Endometrial microvascular endothelial cells (primary cell): ENCODE measurements around the gene RGR. TPM values are rescaled to one million over a fixed set of nuclear protein-coding genes. Genes with fewer than 3 reads are reported as not detected.

ENCODE experiments used
- in situ Hi-C: cut with HindIII; loops from 2 replicates; pipeline ENCODE4 v1.10.0; 2017; ENCODE audit warnings: low sequenced_read_pairs, low pct_unique_long_range_greater_than_20kb; ENCODE audit errors: inconsistent ontology term
- total RNA-seq: library from RNA; depleted of rRNA; stranded (reverse); fragments of >200 nt; gene quantifications from one replicate; pipeline ENCODE4 v1.2.3, GENCODE V29; 2015; ENCODE audit errors: inconsistent ontology term

Gene RGR
- total RNA-seq, 1 donor from 2014 or later: not detected

DNA sequence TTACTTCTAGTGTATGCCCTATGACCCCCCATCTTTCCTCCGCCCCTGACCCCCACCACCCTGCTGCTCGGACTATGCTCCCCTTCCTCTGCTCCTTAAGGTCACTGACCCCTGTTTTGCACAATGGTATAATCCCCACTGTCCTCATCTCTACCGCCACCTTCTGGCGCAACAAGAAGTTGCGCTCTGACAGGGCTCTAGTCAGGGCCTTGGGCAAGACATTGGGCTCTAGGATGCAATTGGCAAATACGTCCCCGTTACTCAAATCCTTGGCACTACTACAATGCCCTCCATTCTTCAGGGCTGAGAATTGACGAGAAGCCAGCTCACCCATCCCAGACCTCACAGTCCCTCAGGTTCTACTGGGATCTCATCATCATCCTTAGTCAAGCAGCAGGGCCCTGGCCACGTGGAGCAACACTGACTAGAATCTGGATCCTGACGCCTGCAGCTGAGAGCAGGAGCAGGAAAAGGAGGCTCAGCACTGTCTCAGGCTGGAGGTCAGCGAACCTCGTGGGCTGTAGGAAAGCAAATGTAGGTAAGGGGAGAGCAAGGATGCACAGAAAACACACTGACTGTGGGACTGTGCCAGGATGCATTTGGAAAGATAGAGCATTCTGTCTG is 30.1 kb upstream of the RGR start:
- in situ Hi-C loops: no loop called here

DNA sequence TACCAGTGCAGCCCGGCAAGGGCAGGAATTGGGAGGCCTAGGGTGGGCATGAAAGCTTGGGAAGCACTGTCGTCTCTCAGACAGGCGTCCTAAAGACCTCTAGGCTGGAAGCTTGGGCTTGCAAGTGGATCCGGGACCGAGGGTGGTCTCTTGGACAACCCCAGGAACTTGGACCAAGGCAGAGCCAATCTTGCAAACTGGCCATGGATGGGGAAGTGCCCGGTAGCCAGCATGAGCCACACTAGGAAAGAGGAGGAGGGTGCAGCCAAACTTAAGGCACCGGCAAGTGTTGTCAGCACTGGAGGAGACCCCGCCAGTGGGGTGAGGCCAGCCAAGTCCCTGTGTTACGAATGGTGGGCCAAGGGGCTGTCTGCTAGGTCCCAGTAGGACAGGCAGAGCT is 28.0 kb upstream of the RGR start:
- in situ Hi-C loops: no loop called here

DNA sequence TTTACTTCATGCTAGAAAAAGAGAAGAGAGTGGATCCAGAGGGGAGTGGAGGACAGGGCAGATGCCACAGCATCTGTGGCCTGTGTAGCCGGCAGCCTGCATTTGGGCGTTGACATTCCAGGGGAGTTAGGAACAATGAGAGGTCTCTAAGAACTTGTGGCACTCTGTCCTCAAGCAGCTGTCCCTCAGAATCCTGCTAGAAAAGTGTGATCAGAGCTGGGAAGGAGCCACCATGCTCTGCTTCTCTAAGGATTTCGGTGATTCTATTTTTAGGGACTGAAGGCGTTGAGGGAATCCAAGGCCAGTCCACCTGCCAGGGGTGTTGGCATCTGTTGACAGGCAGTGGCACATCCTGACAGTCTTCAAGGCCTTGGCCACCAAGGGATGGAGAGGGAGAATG is 27.1 kb upstream of the RGR start:
- in situ Hi-C loops: no loop called here

DNA sequence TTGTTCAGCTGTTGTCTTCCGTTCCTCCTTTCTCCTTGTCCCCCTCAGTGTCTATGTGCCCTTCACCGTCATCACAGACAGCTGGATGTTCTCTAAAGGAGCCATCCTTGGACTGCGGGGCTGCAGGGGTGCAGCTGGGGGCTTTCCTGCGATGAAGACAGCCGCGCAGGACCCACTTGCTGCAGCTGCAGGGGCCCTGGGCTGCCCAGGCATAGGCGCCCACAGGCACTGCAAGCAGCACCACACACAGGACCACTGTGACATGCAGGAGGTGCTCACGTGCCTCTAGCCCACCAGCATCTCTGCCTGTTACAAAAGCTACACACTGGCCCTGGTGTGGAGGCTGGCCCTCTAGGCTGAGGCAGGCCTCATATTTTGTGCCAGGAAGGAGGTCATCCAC is 22.9 kb upstream of the RGR start:
- in situ Hi-C loops: no loop called here

DNA sequence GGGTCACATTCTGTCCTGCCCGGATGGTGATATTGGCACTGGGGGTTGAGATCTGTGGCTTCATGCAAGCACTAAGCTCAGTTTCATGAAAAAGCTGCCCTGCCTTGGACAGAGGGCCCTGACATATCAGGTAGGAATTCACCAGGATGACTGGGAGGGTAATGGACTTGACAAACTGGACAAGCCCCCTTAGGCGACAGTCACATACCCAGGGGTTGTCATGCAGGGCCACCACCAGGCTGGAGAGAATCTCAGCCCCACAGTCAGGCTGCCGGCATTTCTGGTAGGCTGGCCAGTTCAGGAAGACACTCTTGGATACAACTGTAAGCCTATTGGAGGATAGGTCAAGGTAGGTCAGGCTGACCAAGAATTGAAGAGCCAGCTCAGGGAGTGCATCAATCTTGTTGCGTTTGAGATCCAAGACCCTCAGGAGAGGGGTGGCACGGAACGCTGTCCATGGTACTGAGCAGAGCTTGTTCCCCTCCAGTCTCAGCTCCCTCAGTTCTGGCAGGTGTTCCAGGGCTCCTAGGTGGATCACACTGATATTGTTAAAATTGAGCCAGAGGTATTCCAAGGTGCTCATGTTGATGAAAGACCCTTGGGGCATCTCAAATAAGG is 20.3 kb upstream of the RGR start:
- in situ Hi-C loops: no loop called here

DNA sequence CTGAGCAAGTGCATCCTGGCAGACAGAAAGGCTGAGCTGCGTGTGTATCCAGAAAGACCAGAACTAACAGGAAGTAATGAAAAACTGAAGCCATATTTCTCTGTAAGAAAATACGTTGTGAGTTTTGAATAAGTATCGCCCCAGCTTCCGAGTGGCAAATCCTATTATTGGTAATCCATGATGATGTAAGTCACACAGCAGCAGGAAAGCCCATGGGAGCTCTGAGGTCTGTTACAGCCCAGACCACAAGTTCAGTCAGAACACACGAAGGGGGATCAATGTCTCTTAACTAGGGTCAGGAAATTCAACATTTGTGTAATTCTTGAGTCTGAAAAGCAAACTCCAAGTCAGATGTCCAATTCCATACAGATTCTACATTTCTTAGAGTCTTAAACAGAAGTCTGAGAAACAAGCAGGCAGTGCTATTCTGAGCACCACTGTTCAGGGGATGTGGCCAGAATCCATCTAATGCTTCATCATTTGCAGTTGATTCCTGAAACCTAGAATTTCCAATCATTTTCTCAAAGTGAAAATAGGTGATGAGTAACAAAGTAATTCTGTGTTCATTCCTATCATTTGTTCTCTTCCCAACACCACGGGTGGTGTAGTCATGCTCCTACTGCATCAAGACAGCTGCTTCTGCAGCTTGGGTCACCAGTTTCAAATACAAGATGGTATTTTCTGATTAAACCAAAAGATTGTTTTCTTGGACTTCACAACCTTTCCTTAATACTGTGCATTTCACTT is 19.3 kb upstream of the RGR start, which contains the start of gene LRIT2:
Gene LRIT2, minus strand, starts transcription at position 118 of the 747 bp plus-strand sequence. Its CDS starts 24 bp downstream, at position 94.
- in situ Hi-C loops: no loop called here

DNA sequence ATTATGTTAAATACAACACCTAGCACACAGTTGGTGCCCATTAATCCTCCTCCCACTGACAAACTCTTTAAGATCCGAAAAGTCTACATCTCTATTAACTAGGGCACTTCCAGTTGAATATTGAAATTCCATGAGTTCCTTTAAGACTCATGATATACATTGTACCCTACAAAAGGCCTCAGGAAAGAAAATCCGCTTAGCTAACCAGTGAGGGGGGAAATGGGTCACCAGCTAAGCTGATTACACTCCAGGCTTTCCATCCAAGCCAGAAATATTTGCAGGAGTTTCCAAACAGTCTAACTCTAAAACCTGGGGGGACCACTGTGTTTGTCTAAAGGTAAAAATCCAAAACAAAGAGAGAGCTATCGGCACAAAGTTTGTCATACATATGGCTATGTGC is 18.2 kb upstream of the RGR start:
- in situ Hi-C loops: no loop called here

DNA sequence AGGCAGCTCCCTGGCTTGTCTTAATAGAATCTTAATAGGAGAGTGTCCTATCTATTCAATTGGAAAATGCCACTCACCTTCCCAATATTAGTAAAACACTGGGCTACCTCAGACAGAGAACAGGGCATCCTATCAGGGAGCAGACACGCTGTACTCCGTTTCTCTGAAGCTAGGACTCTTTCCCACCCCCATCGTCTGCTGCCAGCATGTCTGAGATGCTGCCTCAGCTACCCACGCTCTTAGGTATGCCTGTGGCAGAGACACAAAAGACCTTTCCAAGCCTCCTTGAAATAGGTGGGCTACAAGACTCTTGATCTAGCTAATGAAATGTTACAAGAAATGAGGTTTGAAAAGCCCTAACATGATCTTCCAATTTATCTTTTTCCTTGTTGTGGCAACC is 17.0 kb upstream of the RGR start:
- in situ Hi-C loops: no loop called here

DNA sequence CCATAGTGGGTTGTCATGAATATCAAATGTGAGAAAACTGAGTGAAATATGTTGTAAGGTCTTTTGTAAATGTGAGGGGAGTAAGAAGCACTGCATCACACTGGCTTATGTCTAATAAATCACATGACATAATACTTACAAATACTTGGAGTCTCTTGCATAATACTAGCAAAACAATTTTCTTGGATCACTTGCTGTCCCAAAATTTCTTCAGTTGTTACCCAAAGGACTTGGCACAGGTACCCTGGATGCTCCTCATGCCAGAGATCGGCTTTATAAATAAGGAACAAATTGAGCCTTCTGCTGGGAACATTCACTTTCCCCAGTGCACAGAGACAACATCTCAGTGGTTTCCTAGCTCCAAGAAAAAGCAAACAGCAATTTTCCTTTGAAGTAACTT is 14.5 kb upstream of the RGR start:
- in situ Hi-C loops: no loop called here

DNA sequence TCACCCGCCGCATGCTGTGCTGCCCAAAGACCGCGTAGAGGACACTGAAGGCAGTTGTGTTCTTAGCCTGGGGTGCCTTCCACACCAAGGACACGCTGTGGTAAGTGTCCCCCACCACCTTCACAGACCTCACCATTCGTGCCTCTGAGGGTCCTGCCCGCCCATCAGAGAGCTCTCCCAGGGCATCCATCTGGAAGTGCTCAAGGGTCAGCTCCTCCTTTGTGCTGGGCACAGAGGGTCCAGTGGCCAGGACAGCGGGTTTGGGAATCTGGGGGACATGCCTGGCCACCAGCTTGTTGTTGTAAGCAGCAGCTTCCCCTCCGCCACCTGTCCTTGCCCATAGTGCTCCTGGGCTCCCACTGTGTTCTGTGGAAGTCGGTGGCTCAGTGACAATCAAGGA is 12.5 kb upstream of the RGR start:
- in situ Hi-C loops: no loop called here

DNA sequence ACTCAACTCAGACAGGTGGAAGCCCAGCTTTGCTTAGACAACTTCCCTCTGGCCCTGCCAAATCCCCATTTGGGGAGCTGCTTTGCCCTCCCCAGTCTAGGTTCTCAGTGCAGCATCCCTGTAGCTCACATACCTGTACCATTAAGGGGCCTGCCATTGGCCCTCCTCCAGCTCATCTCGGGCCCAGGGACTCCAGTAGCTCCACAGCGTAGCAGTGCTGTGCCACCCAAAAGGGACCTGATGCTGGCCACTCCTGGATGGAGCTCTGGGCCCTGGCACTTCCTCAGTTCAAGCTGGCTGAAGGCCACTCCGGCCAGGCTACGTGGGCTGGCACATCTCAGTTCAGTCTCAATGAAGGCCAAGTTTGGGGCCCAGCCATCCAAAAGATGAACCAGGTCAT is 10.9 kb upstream of the RGR start:
- in situ Hi-C loops: no loop called here

DNA sequence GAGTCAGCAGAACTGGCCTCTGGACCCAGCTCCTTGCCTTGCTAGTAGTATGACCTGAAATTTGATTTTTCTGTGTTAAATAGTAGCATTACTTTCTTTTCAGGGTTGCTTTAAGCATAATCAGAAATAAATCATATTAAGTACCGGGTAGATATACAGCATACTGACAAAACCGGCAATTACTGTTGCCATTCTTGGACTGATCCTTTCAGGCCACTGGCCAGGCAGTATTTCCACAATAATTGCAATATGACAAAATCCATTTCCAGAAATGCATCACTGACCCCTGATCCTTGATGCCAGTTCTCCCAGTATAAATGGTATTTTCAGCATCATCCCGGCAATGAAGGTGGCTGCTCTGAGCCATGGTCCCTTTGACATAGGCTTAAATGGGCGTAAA is 10.4 kb upstream of the RGR start:
- in situ Hi-C loops: no loop called here

DNA sequence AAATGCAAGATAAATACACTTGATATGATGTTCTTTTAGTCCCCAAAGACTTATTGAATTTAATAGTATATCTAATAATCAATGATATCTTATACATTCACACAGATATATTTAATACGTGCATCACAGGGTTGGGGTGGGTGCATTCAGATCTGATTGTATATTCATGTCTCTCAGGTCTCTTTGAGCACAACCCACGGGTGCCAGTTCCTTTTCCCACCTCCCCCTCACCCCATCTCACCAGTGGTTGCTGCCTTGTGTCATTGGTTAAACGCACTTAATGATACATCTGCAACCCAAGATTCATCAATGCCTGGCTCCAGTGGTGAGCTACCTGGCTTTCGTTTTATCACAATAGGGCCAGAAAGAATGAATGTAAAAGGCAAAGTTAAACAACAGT is 9.8 kb upstream of the RGR start:
- in situ Hi-C loops: no loop called here

DNA sequence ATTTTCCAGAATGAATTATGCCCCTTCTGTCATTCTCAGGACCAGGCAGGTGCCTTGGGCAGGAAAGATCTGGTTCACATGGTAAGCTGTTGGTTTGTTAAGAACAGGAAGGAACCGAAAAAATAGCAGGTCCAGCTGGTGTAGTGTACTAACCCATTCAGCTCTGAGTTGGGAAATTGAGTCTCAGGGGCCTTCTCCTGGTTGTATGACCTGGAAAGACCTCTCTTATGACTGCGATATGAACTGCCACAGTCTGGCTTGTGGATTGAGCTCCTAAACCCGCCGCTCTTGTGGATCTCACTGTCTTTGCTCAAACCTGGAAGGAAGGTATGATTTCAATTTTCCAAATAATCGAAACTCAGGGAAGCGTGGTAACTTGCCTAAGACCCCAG is 8.1 kb upstream of the RGR start:
- in situ Hi-C loops: no loop called here

DNA sequence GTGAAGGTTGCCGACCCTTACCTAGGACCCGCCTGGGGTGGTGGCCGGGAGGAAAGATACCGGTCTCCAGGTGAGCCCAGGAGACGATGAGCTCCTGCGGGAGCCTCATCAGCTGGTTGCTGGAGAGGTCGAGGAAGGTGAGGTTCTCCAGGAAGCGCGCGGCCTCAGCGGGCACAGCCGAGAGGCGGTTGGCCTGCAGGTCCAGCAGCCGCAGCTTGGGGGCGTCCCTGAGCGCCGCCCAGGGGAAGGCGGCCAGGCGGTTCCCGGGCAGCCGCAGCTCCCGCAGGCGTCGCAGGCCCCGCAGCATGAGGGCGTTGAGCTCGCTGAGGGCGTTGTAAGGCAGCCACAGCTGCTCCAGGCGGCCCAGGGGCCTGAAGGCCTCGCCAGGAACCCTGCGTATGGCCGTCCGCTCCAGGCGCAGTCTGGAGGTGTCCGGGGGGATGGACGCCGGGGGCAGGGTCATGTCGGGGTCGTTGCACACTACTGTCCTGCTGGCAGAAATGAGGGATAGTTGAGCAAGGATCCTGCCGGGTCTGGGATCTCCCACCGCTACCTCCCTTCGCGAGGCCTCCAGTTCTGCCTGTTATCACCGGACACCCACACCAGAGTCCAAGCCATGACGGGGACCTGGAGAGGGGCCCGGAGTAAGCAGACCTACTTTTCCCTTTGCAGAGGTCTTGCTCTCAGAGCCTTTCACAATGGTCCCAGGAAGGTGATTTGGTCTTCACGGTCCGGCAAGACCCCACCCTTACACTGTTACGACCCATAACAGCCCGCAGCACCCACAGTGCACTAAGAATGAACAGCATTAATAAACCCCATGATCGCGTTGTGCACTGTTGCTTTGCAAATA is 7.4 kb upstream of the RGR start:
- in situ Hi-C loops: no loop called here

DNA sequence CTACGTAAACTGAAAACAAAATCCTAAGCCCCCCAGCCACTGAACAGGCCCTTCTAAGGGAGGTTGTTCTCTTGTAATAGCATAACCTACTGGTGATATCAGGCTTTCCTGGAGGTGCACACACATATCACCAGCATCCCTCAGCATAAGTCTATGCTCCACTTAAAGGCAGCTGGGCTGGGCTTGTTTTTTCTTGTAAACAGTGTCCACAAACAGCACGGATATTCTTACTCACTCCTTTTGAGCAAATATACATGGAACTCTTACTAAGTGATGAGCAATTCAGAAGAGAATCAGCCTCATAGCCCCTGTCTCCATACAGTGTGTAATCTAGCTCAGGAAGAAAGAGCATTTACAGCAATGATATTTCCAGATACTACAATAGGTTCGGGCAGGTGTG is 5.9 kb upstream of the RGR start:
- in situ Hi-C loops: no loop called here

DNA sequence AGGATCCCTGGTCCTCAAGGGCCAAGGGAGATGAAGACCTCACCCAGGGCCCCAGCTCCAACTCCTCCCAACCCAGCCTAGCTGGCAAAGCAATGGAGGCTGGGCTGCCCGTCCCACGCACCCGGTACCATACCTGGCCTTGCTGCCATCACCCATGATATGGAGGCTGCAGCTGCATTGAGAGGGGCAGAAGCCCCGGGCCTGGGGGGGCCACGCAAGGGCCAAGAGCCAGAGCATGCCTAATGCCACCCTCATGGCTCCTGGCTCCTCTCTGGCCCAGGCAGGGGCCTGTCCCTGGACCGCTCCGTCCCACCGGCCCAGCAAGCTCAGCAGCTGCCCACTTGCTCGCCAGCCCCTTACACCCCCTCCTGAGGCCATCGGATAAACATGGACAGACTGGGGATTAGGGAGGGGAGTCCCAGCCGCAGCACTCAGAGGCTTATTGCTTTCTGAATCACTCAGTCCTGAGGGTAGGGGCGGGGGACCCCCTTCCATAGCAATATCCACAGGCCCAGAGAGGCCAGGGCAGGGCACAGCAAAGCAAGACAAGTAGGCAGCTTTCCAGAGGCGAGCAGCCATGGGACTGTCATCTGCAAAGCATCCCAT is 3.6 kb upstream of the RGR start, which contains the start of gene LRIT1:
Gene LRIT1, minus strand, starts transcription at position 362 of the 606 bp plus-strand sequence. Its CDS starts 107 bp downstream, at position 255.
- in situ Hi-C loops: no loop called here

DNA sequence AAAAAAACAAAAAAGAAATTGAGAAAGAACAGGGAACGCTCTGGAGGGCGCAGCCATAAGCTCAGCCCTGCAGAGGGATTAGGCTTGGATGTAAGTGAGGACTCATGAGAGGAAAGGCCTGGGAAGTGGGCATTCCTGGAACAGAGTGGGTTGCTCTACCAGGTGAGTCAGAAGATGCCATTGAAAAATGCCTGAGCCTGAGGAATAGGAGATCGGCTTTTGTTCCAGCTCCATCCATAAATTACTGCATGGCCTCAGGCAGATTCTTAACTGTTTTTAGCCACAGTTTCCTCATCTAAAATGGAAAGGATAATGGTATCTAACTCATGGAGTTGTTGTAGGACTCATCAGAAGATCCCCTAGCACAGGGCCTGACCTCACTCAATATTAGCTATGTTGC is 1.1 kb upstream of the RGR start:
- in situ Hi-C loops: no loop called here

DNA sequence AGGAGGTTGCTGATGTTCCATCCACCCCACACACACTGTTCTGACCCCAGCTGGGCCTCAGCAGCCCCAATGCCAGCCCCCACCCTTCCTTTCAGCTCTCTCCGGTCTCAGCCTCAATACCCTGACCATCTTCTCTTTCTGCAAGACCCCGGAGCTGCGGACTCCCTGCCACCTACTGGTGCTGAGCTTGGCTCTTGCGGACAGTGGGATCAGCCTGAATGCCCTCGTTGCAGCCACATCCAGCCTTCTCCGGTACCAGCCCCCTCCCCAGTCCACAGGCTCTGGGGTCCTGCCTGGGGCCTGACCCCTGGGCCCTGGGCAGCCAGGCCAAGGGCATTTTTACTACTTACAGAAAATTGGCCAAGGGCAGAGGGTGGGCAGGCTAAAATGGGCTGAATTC is 2.6 kb downstream of the RGR start:
- in situ Hi-C loops: no loop called here
